GM12878 (cell line): Measurements from ENCODE around the gene CHN2. TPM values are rescaled to one million over a fixed set of nuclear protein-coding genes. Genes with fewer than 3 reads are reported as not detected.

Source experiments
- ATAC-seq: fragments of 200-7000 bp; cut with Tn5 transposase; 3 replicates; pipeline ENCODE4 v1.9.1; 2020; ENCODE audit warnings: mild to moderate bottlenecking, moderate library complexity
- BruUV-seq: library from RNA; stranded (reverse); fragments of 400-500 nt; replicated peaks from 2 replicates; lab custom pipeline; 2021; lab: Mats Ljungman, UMichigan
- CTCF ChIA-PET: fragments of 300-600 bp; sonication (Branson Sonifier 250); formaldehyde crosslinking; extraction: SDS; loops from one replicate; lab custom pipeline; 2021; ENCODE audit warnings: inconsistent platforms; lab: Yijun Ruan, JAX
- POLR2A ChIA-PET: fragments of 350-600 bp; formaldehyde crosslinking; extraction: SDS; loops from one replicate; lab custom pipeline; 2021; ENCODE audit warnings: inconsistent platforms; lab: Charles Lee
- RAD21 ChIA-PET: fragments of 300-600 bp; sonication (Branson Sonifier 250); formaldehyde crosslinking; loops from one replicate; lab custom pipeline; 2023; ENCODE audit warnings: antibody characterized with exemption; ENCODE audit not compliant: unreplicated experiment; lab: Charles Lee
- SMC1A ChIA-PET: fragments of 300-600 bp; sonication (Branson Sonifier 250); formaldehyde crosslinking; loops from one replicate; lab custom pipeline; 2023; ENCODE audit not compliant: unreplicated experiment, uncharacterized antibody; lab: Charles Lee
- DNase-seq: peaks from one replicate; pipeline ENCODE4 v3.0.0-alpha.2; 2011; ENCODE audit warnings: low read depth, low spot score
- FAIRE-seq: peaks from 3 replicates; lab custom pipeline; 2011; peaks lifted over from hg19 to GRCh38; lab: Jason Lieb, UNC
- H2AFZ ChIP-seq: 2 replicates; pipeline ENCODE4 v1.6.0; 2011; ENCODE audit warnings: low read depth, low read length, control low read depth; ENCODE audit not compliant: control insufficient read depth
- H3K27ac ChIP-seq: 2 replicates; pipeline ENCODE4 v1.5.1; 2011; ENCODE audit warnings: control low read depth; ENCODE audit not compliant: control insufficient read depth, insufficient read depth
- H3K27me3 ChIP-seq, 2 experiments: replicated peaks in 1 of 2; 2 replicates each; pipeline versions ENCODE4 v1.6.0 to v1.6.1; 2011; ENCODE audit warnings: low read length in 1 of 2; ENCODE audit not compliant: control insufficient read depth in 2 of 2, insufficient read depth in 2 of 2
- H3K36me3 ChIP-seq, 2 experiments: 2 replicates each; pipeline ENCODE4 v1.5.1; 2011; ENCODE audit warnings: low read length in 1 of 2; ENCODE audit not compliant: control insufficient read depth in 2 of 2, insufficient read depth in 2 of 2
- H3K4me1 ChIP-seq: 2 replicates; pipeline ENCODE4 v1.6.1; 2011; ENCODE audit warnings: mild to moderate bottlenecking, low read length, moderate library complexity, mixed read lengths; ENCODE audit not compliant: control insufficient read depth, insufficient read depth
- H3K4me2 ChIP-seq: 2 replicates; pipeline ENCODE4 v1.6.0; 2011; ENCODE audit warnings: control low read depth; ENCODE audit not compliant: control insufficient read depth, insufficient read depth
- H3K4me3 ChIP-seq: fragments of 200-600 bp; sonication (generic); 2 replicates; pipeline ENCODE4 v1.5.1; 2016
- H3K79me2 ChIP-seq: 2 replicates; pipeline ENCODE4 v1.6.0; 2011; ENCODE audit warnings: low read length; ENCODE audit not compliant: control insufficient read depth, insufficient read depth
- H3K9ac ChIP-seq: 2 replicates; pipeline ENCODE4 v1.8.0; 2011; ENCODE audit warnings: low read length, control low read depth, mixed read lengths; ENCODE audit not compliant: control insufficient read depth, insufficient read depth
- H3K9me3 ChIP-seq: replicated peaks from 3 replicates; pipeline ENCODE4 v1.5.1; 2011; ENCODE audit warnings: mild to moderate bottlenecking, low read length; ENCODE audit not compliant: control insufficient read depth, insufficient read depth
- H4K20me1 ChIP-seq: 2 replicates; pipeline ENCODE4 v1.6.0; 2011; ENCODE audit not compliant: control insufficient read depth, insufficient read depth
- HDAC6 ChIP-seq: fragments of 200-600 bp; sonication (generic); IDR thresholded peaks from one replicate; pipeline ENCODE4 v1.8.0; 2017; ENCODE audit warnings: antibody characterized with exemption; ENCODE audit not compliant: unreplicated experiment
- POLR2A ChIP-seq: IDR thresholded peaks from 2 replicates; pipeline ENCODE4 v1.6.1; 2011; ENCODE audit warnings: low read depth, mild to moderate bottlenecking, low read length
- WGBS: methylation state at CpG from one replicate; pipeline ENCODE4 v1.1.6; 2016; ENCODE audit warnings: low lambda C conversion rate; ENCODE audit not compliant: insufficient replicate concordance, insufficient coverage; ENCODE audit errors: missing lambda C conversion rate; 5-methylcytosine and 5-hydroxymethylcytosine counted together
- in situ Hi-C: fragments of 300-500 bp; cut with MboI; formaldehyde crosslinking; loops from 9 replicates; pipeline ENCODE4 v1.14.3; 2018; ENCODE audit warnings: mixed read lengths
- intact Hi-C: fragments of 100-400 bp; cut with micrococcal nuclease; formaldehyde crosslinking; loops from one replicate; pipeline ENCODE4 v1.14.2; 2022; ENCODE audit not compliant: unreplicated experiment
- polyA plus RNA-seq, 11 experiments: library from polyadenylated mRNA; depleted of rRNA in 4 of 11; unstranded in 6 of 11; stranded (reverse) in 5 of 11; fragments of >200 nt; fragmentation: Nextera tagmentation in 4 of 11; fragmentation: Illumina TruSeq in 1 of 11; extraction: Ambion mirVana in 4 of 11; extraction: Trizol in 1 of 11; gene quantifications; 1 replicate in 1 of 11; 2 replicates in 10 of 11; pipeline versions ENCODE4 v1.2.1 to v1.2.3, GENCODE V29; 2011 to 2016; ENCODE audit warnings: inconsistent platforms in 2 of 11, missing spikeins in 2 of 11, low read depth in 1 of 11
- total RNA-seq, 4 experiments: library from RNA; depleted of rRNA in 3 of 4; stranded (reverse); fragments of >200 nt in 3 of 4; fragmentation: Illumina TruSeq in 1 of 4; extraction: Trizol in 1 of 4; gene quantifications; 2 replicates each; pipeline versions ENCODE4 v1.2.1 to v1.2.3, GENCODE V29; 2013 to 2021
- TF ChIP-seq, protein P1 (sequence below): fragments of 450-650 bp; IDR thresholded peaks from 2 replicates; pipeline ENCODE4 v1.6.1; 2018; ENCODE audit warnings: borderline replicate concordance, mild to moderate bottlenecking; ENCODE audit not compliant: partially characterized antibody

CHN2 gene
- total and polyA plus RNA-seq, 10 of the 15 experiments (the other 5 are each of a cell fraction or from before 2014, with no cell fraction given), result 0.11 to 3.8 (median 0.37) TPM; not detected in 2

DNA sequence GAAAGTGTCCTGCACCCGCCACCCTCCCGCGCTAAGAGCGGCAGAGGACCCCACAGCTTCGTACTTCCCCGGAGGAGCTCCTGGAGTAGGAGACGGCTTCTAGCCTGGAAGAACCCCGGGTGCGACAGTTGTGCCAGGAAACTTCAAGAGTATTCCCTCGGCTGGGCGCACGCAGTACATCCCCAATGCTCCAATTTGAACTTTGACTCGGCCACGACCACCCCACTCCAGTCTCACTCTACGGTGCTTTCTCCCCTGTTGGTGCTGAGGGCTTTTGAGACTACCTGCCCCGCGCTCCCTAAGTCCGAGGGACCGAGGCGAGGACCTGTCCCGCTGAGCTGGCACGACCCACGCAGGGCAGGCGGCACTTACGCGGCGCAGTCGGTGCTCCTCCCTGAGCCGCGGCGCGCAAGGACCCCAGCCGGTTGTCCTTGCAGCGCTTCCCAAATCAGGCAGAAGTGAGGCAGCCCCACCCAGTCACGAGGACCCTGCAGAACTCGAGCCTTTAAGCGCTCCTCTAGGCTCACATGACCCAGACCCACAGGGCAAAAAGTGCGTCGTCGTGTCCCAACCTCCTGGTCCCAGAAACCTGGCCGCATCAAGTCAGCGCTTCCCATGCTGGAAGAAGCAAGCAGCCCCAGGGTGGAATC is 48.4 kb upstream of the CHN2 start, which contains the start of gene CPVL:
TSS of gene CPVL (minus strand) at position 481 of the 650 bp plus-strand sequence. CDS start 25,476 bp downstream, outside the sequence.
- Histone ChIP-seq H4K20me1 (no peaks in the 10 kb centered on the region), H3K9me3 (no peaks in the 10 kb centered on the region), H3K79me2 (no peaks in the 10 kb centered on the region), H3K4me2 (no peak within 1 kb of the TSS), H3K27ac (no peak within 1 kb of the TSS), H2AFZ (no peak within 1 kb of the TSS), H3K9ac (no peak within 1 kb of the TSS), H3K4me1 (no peaks in the 10 kb centered on the region), H3K4me3 (no peak within 1 kb of the TSS), H3K36me3 (no peaks in the 10 kb centered on the region), H3K27me3 (peaks cover 8 to 9% of the 10 kb centered on the region in 2 experiments; a peak in 3 of 4 replicates)
- no peak for TF ChIP-seq HDAC6
- TF ChIP-seq, protein P1, sequence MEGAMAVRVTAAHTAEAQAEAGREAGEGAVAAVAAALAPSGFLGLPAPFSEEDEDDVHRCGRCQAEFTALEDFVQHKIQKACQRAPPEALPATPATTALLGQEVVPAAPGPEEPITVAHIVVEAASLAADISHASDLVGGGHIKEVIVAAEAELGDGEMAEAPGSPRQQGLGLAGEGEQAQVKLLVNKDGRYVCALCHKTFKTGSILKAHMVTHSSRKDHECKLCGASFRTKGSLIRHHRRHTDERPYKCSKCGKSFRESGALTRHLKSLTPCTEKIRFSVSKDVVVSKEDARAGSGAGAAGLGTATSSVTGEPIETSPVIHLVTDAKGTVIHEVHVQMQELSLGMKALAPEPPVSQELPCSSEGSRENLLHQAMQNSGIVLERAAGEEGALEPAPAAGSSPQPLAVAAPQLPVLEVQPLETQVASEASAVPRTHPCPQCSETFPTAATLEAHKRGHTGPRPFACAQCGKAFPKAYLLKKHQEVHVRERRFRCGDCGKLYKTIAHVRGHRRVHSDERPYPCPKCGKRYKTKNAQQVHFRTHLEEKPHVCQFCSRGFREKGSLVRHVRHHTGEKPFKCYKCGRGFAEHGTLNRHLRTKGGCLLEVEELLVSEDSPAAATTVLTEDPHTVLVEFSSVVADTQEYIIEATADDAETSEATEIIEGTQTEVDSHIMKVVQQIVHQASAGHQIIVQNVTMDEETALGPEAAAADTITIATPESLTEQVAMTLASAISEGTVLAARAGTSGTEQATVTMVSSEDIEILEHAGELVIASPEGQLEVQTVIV, result no peak
- TF ChIP-seq POLR2A, result peak; percentile 70; the same call in 1 of the 2 replicates
- WGBS, result 10% methylated on average over 42 of the region's 42 CpGs
- ChIA-PET CTCF (interaction anchor here (0.8 kb wide), 1 partner anchor 42 kb away, joined by 3 read pairs; no protein-coding TSS in a partner anchor), RAD21 (no interaction called here), POLR2A (no interaction called here), SMC1A (no interaction called here)
- intact Hi-C loops, result no loop called here
- in situ Hi-C loops, result no loop called here
- DNase-seq, result no peak
- ATAC-seq, result no peak
- no peak for FAIRE-seq
- BruUV-seq, result no TSS peak
